HG02623 (cell line): ENCODE results near the gene CASP4.
"Not testable (repeated sequence)": the region's sequence is repeated elsewhere in the genome, so short reads cannot be mapped to it uniquely, and the experiment has no call there.

Experiments used
- ATAC-seq: cut with Tn5 transposase; IDR thresholded peaks from one replicate; pipeline ENCODE4 v1.9.1; 2021; ENCODE audit warnings: moderate library complexity; ENCODE audit not compliant: unreplicated experiment

CASP4 gene

GRCh38 chr11:104957280-104957679 lies 11.1 kb downstream of the CASP4 start:
- no peak for ATAC-seq

GRCh38 chr11:104956528-104956927 lies 11.8 kb downstream of the CASP4 start:
- ATAC-seq = no peak

- ATAC-seq = peak; percentile 90
Observed at GRCh38 chr11:104946907-104947306, 21.5 kb downstream of the CASP4 start.

GRCh38 chr11:104944076-104944475 lies 24.3 kb downstream of the CASP4 start:
- no peak for ATAC-seq

- no peak for ATAC-seq
Observed at GRCh38 chr11:104943561-104943960, 24.8 kb downstream of the CASP4 start.

- ATAC-seq = no peak
Observed at GRCh38 chr11:104934594-104934993, 33.8 kb downstream of the CASP4 start.

- ATAC-seq = not testable (repeated sequence)
Observed at GRCh38 chr11:104934073-104934472, 34.3 kb downstream of the CASP4 start.

- ATAC-seq = no peak
Observed at GRCh38 chr11:104928811-104929210, 39.6 kb downstream of the CASP4 start.

GRCh38 chr11:104926771-104927611 lies 41.4 kb downstream of the CASP4 start:
- no peak for ATAC-seq

GRCh38 chr11:104925850-104926249 lies 42.5 kb downstream of the CASP4 start:
- no peak for ATAC-seq

GRCh38 chr11:104918113-104918824 lies 50.1 kb downstream of the CASP4 start:
- ATAC-seq = peak; percentile 55

GRCh38 chr11:104917271-104918112 lies 50.9 kb downstream of the CASP4 start:
- peak; percentile 18 for ATAC-seq

- ATAC-seq = no peak
Observed at GRCh38 chr11:104916442-104916841, 51.9 kb downstream of the CASP4 start.

- ATAC-seq = no peak
Observed at GRCh38 chr11:104912102-104912501, 56.3 kb downstream of the CASP4 start.

GRCh38 chr11:104908186-104908531 lies 60.2 kb downstream of the CASP4 start:
- no peak for ATAC-seq

GRCh38 chr11:104907521-104908185 lies 60.7 kb downstream of the CASP4 start:
- peak; percentile 89 for ATAC-seq

GRCh38 chr11:104905271-104905670 lies 63.1 kb downstream of the CASP4 start:
- ATAC-seq = no peak

GRCh38 chr11:104899226-104899625 lies 69.1 kb downstream of the CASP4 start:
- no peak for ATAC-seq

- ATAC-seq = no peak
Observed at GRCh38 chr11:104898685-104899013, 69.7 kb downstream of the CASP4 start.

- no peak for ATAC-seq
Observed at GRCh38 chr11:104897891-104898684, 70.3 kb downstream of the CASP4 start, which contains the start of gene CASP12. Gene CASP12 (minus strand): TSS chr11:104898460.
